HepG2 (cell line): ENCODE data around the gene MARS1. TPM values are rescaled to one million over a fixed set of nuclear protein-coding genes. Genes with fewer than 3 reads are reported as not detected.

Source experiments
- ATAC-seq: fragments of 200-7000 bp; cut with Tn5 transposase; 3 replicates; pipeline ENCODE4 v1.9.1; 2020; ENCODE audit warnings: mild to moderate bottlenecking, moderate library complexity
- BruUV-seq: library from RNA; stranded (reverse); fragments of 400-500 nt; replicated peaks from 2 replicates; lab custom pipeline; 2021; lab: Mats Ljungman, UMichigan
- CTCF ChIA-PET: fragments of 300-600 bp; formaldehyde crosslinking; extraction: SDS; loops from one replicate; lab custom pipeline; 2021; ENCODE audit warnings: low total read pairs, inconsistent platforms, low intra/inter-chr PET ratio; lab: Yijun Ruan, JAX
- POLR2A ChIA-PET: fragments of 350-600 bp; sonication (Branson Sonifier 250); formaldehyde crosslinking; loops from one replicate; lab custom pipeline; 2020; ENCODE audit warnings: antibody characterized with exemption, inconsistent platforms; lab: Yijun Ruan, JAX
- DNase-seq: peaks from one replicate; pipeline ENCODE4 v3.0.0-alpha.2; 2015; ENCODE audit warnings: low spot score
- FAIRE-seq: peaks from 3 replicates; lab custom pipeline; 2011; peaks lifted over from hg19 to GRCh38; lab: Jason Lieb, UNC
- H2AFZ ChIP-seq: one replicate; pipeline ENCODE4 v1.6.1; 2011; ENCODE audit warnings: low read length, inconsistent platforms
- H3K27ac ChIP-seq: fragments of 300-600 bp; 3 replicates; pipeline ENCODE4 v1.8.0; 2011; ENCODE audit warnings: mixed run types, mild to moderate bottlenecking, mixed read lengths, low read length, inconsistent platforms; ENCODE audit not compliant: insufficient read depth; ENCODE audit errors: extremely low read length
- H3K27me3 ChIP-seq, 2 experiments: fragments of 200-600 bp in 1 of 2; 2 replicates in 1 of 2; 3 replicates in 1 of 2; pipeline versions ENCODE4 v1.6.0 to v1.8.0; 2011; ENCODE audit warnings: low read length in 2 of 2, mild to moderate bottlenecking in 2 of 2, moderate library complexity in 2 of 2, inconsistent platforms in 1 of 2; ENCODE audit not compliant: insufficient read depth in 2 of 2, control insufficient read depth in 1 of 2
- H3K36me3 ChIP-seq, 2 experiments: fragments of 200-600 bp in 1 of 2; replicated peaks in 1 of 2; 2 replicates in 1 of 2; 3 replicates in 1 of 2; pipeline versions ENCODE4 v1.5.1 to v1.8.0; 2011; ENCODE audit warnings: low read length in 2 of 2, inconsistent platforms in 1 of 2; ENCODE audit not compliant: insufficient read depth in 2 of 2, control insufficient read depth in 1 of 2
- H3K4me1 ChIP-seq: 2 replicates; pipeline ENCODE4 v1.5.1; 2012; ENCODE audit warnings: low read length, inconsistent platforms; ENCODE audit not compliant: insufficient read depth
- H3K4me2 ChIP-seq: 2 replicates; pipeline ENCODE4 v1.6.0; 2011; ENCODE audit warnings: low read depth, low read length, inconsistent platforms
- H3K4me3 ChIP-seq, 3 experiments: fragments of 200-600 bp in 1 of 3; sonication (generic), shearing (Covaris generic) in 1 of 3; replicated peaks in 1 of 3; 2 replicates each; pipeline ENCODE4 v1.5.1; 2011 to 2016; ENCODE audit warnings: low read length in 3 of 3, inconsistent platforms in 2 of 3, low read depth in 2 of 3, mild to moderate bottlenecking in 2 of 3, control low read depth in 1 of 3, mixed read lengths in 1 of 3; ENCODE audit not compliant: insufficient read depth in 1 of 3
- H3K79me2 ChIP-seq: one replicate; pipeline ENCODE4 v1.6.1; 2011; ENCODE audit warnings: low read length, inconsistent platforms; ENCODE audit not compliant: insufficient read depth
- H3K9ac ChIP-seq: 2 replicates; pipeline ENCODE4 v1.6.0; 2011; ENCODE audit warnings: mild to moderate bottlenecking, low read depth, low read length, inconsistent platforms; ENCODE audit not compliant: insufficient read depth
- H3K9me3 ChIP-seq: 2 replicates; pipeline ENCODE4 v1.5.1; 2012; ENCODE audit warnings: mild to moderate bottlenecking, low read length
- H4K20me1 ChIP-seq: 2 replicates; pipeline ENCODE4 v1.6.0; 2011; ENCODE audit warnings: inconsistent platforms, mild to moderate bottlenecking, low read length, moderate library complexity; ENCODE audit not compliant: insufficient read depth
- BCL6 ChIP-seq: IDR thresholded peaks from 2 replicates; pipeline ENCODE4 v1.6.1; 2016; ENCODE audit warnings: missing genetic modification reagents, missing compliant biosample characterization
- CEBPB ChIP-seq: IDR thresholded peaks from 2 replicates; pipeline ENCODE4 v1.6.1; 2011; ENCODE audit warnings: low read depth, low read length, improper control_type of control experiment, borderline replicate concordance
- CEBPG ChIP-seq: IDR thresholded peaks from 2 replicates; pipeline ENCODE4 v1.6.1; 2016
- E2F1 ChIP-seq: sonication (generic); formaldehyde crosslinking; IDR thresholded peaks from 2 replicates; pipeline ENCODE4 v1.5.0; 2020; ENCODE audit warnings: missing genetic modification reagents
- HNF4A ChIP-seq: sonication (generic); formaldehyde crosslinking; IDR thresholded peaks from 2 replicates; pipeline ENCODE4 v1.4.0; 2020; ENCODE audit warnings: missing genetic modification reagents
- HOXA5 ChIP-seq: sonication (generic); formaldehyde crosslinking; IDR thresholded peaks from 2 replicates; pipeline ENCODE4 v1.4.0; 2020; ENCODE audit warnings: missing genetic modification reagents
- PATZ1 ChIP-seq: sonication (generic); formaldehyde crosslinking; IDR thresholded peaks from 2 replicates; pipeline ENCODE4 v1.4.0; 2020; ENCODE audit warnings: missing genetic modification reagents
- REPIN1 ChIP-seq: sonication (generic); formaldehyde crosslinking; IDR thresholded peaks from 2 replicates; pipeline ENCODE4 v1.8.0; 2022; ENCODE audit warnings: missing genetic modification reagents, low read depth, mild to moderate bottlenecking, borderline replicate concordance
- SRY ChIP-seq: sonication (generic); formaldehyde crosslinking; IDR thresholded peaks from 2 replicates; pipeline ENCODE4 v1.8.0; 2022; ENCODE audit warnings: mild to moderate bottlenecking, missing genetic modification reagents
- ZEB1 ChIP-seq: IDR thresholded peaks from 2 replicates; pipeline ENCODE4 v1.6.1; 2012; ENCODE audit warnings: mild to moderate bottlenecking, low read depth, inconsistent platforms; ENCODE audit not compliant: insufficient replicate concordance
- ZNF232 ChIP-seq: sonication (generic); formaldehyde crosslinking; IDR thresholded peaks from 2 replicates; pipeline ENCODE4 v1.4.0; 2020; ENCODE audit warnings: missing genetic modification reagents, borderline replicate concordance
- ZNF460 ChIP-seq: sonication (generic); formaldehyde crosslinking; IDR thresholded peaks from 2 replicates; pipeline ENCODE4 v1.5.1; 2020; ENCODE audit warnings: missing genetic modification reagents, mild to moderate bottlenecking, borderline replicate concordance
- ZNF574 ChIP-seq: sonication (generic); formaldehyde crosslinking; IDR thresholded peaks from 2 replicates; pipeline ENCODE4 v1.4.0; 2020; ENCODE audit warnings: missing genetic modification reagents
- ZNF678 ChIP-seq: sonication (generic); formaldehyde crosslinking; IDR thresholded peaks from 2 replicates; pipeline ENCODE4 v1.4.0; 2020; ENCODE audit warnings: mild to moderate bottlenecking, missing genetic modification reagents
- WGBS: methylation state at CpG from one replicate; pipeline ENCODE4 v1.1.6; 2017; ENCODE audit warnings: low lambda C conversion rate; 5-methylcytosine and 5-hydroxymethylcytosine counted together
- in situ Hi-C: cut with HindIII; loops from 2 replicates; pipeline ENCODE4 v1.10.0; 2017; ENCODE audit warnings: low pct_unique_long_range_greater_than_20kb; ENCODE audit not compliant: extremely low pct_ligation_motif_present
- intact Hi-C: fragments of 100-400 bp; cut with micrococcal nuclease; formaldehyde crosslinking; loops from one replicate; pipeline ENCODE4 v1.10.0; 2022; ENCODE audit not compliant: unreplicated experiment
- polyA plus RNA-seq, 8 experiments: library from polyadenylated mRNA; depleted of rRNA in 3 of 8; stranded (reverse) in 7 of 8; unstranded in 1 of 8; fragments of >200 nt; fragmentation: Illumina TruSeq in 4 of 8; extraction: Trizol in 4 of 8; gene quantifications; 2 replicates each; pipeline versions ENCODE4 v1.2.1 to v1.2.3, GENCODE V29; 2011 to 2016; ENCODE audit warnings: low read depth in 4 of 8, missing spikeins in 1 of 8, mixed read lengths in 1 of 8; ENCODE audit not compliant: insufficient read depth in 1 of 8
- total RNA-seq, 5 experiments: library from RNA; depleted of rRNA; stranded (reverse); fragments of >200 nt; fragmentation: Illumina TruSeq; extraction: Trizol; gene quantifications; 2 replicates each; pipeline ENCODE4 v1.2.3, GENCODE V29; 2016; ENCODE audit warnings: low read depth in 1 of 5

The MARS1 gene
- total and polyA plus RNA-seq, 2 of the 13 experiments (the other 11 are each of a cell fraction or from before 2014, with no cell fraction given) = 115 to 181 TPM

- intact Hi-C loops = no loop called here
- POLR2A ChIA-PET = interaction anchor here (1.0 kb wide), 1 partner anchor 50 kb away, joined by 3 read pairs; the partner anchor contains the start of gene DDIT3
- peaks cover 0 to 50% of the 10 kb centered on the region in 2 experiments; a peak in 4 of 5 replicates for H3K27me3 ChIP-seq
Observed at GRCh38 chr12:57469296-57470164, 18.3 kb upstream of the MARS1 start.

GRCh38 chr12:57470286-57470969 is 17.4 kb upstream of the MARS1 start:
- no TSS peak for BruUV-seq
- WGBS = 57% methylated on average over 13 of the region's 14 CpGs
- no peak overlapping the region for H3K27ac ChIP-seq
- H2AFZ ChIP-seq = no peak overlapping the region
- FAIRE-seq (no peak), ATAC-seq (peak; percentile 15; the same call in 2 of the 3 replicates), DNase-seq (no peak)
- H3K9me3 ChIP-seq = no peaks in the 10 kb centered on the region
- H3K4me2 ChIP-seq = no peak overlapping the region
- peaks cover 28% of the 10 kb centered on the region for H3K4me1 ChIP-seq
- in situ Hi-C loops (no loop called here), intact Hi-C loops (no loop called here)
- H3K4me3 ChIP-seq = no peak overlapping the region
- CTCF ChIA-PET = no interaction called here
- H3K27me3 ChIP-seq = peaks cover 7 to 50% of the 10 kb centered on the region in 2 experiments
- POLR2A ChIA-PET = no interaction called here
- no peaks in the 10 kb centered on the region for H3K79me2 ChIP-seq
- no peak overlapping the region for H3K9ac ChIP-seq
- no peaks in the 10 kb centered on the region for H3K36me3 ChIP-seq
- no peaks in the 10 kb centered on the region for H4K20me1 ChIP-seq
- TF ChIP-seq ZNF232 (CRISPR knock-in tag) (no peak), HOXA5 (CRISPR knock-in tag) (no peak), PATZ1 (CRISPR knock-in tag) (peak; percentile 48; the same call in 1 of the 2 replicates), ZNF574 (CRISPR knock-in tag) (no peak), E2F1 (CRISPR knock-in tag) (no peak), HNF4A (CRISPR knock-in tag) (peak; percentile 29; the same call in 1 of the 2 replicates)

More at GRCh38 chr12:57469296-57470164, 18.3 kb upstream of the MARS1 start:
- Histone ChIP-seq H3K4me2 (no peak overlapping the region), H3K4me3 (no peak overlapping the region), H3K4me1 (peaks cover 27% of the 10 kb centered on the region), H3K27ac (no peak overlapping the region), H3K79me2 (no peaks in the 10 kb centered on the region), H3K9ac (no peak overlapping the region), H3K36me3 (no peaks in the 10 kb centered on the region), H2AFZ (no peak overlapping the region), H3K9me3 (no peaks in the 10 kb centered on the region), H4K20me1 (no peaks in the 10 kb centered on the region)
- TF ChIP-seq ZEB1 = no peak
- TF ChIP-seq ZNF460 (CRISPR knock-in tag) = peak; percentile 55; the same call in 1 of the 2 replicates
- peak; percentile 24; the same call in 1 of the 2 replicates for TF ChIP-seq CEBPG
- TF ChIP-seq CEBPB = peak; percentile 60; the same call in 1 of the 2 replicates
- no peak for TF ChIP-seq ZNF678
- no peak for TF ChIP-seq REPIN1 (CRISPR knock-in tag)
- TF ChIP-seq BCL6 (CRISPR knock-in tag) = no peak
- TF ChIP-seq SRY = no peak
- in situ Hi-C loops = no loop called here
- WGBS = 14% methylated on average over 4 of the region's 10 CpGs
- FAIRE-seq = no peak
- DNase-seq = no peak
- BruUV-seq = no TSS peak
- CTCF ChIA-PET = no interaction called here
- ATAC-seq = peak; percentile 65
